Pons (tissue), 1 donor: Measurements from ENCODE around the gene CSH1.
A peak's percentile ranks its signal among the peaks of the same experiment; 100 is the strongest.
"Not testable (repeated sequence)": the region's sequence is repeated elsewhere in the genome, so short reads cannot be mapped to it uniquely, and the experiment has no call there.

Source experiments
- DNase-seq: peaks from one replicate; pipeline ENCODE4 v3.0.0-alpha.2; 2016; ENCODE audit warnings: low spot score

CSH1 gene

GRCh38 chr17:63866625-63867024, 29.7 kb downstream of the CSH1 start:
- not testable (repeated sequence) for DNase-seq

GRCh38 chr17:63859257-63859656, 37.1 kb downstream of the CSH1 start:
- DNase-seq = no peak

- not testable (repeated sequence) for DNase-seq
These were observed 39.9 kb downstream of the CSH1 start for GRCh38 chr17:63856425-63856824.

- no peak for DNase-seq
These were observed 41.2 kb downstream of the CSH1 start for GRCh38 chr17:63855185-63855584.

- DNase-seq = no peak
These were observed 41.7 kb downstream of the CSH1 start for GRCh38 chr17:63854709-63855108.

GRCh38 chr17:63853260-63853659, 43.1 kb downstream of the CSH1 start:
- DNase-seq = no peak

- no peak for DNase-seq
These were observed 46.0 kb downstream of the CSH1 start for GRCh38 chr17:63850401-63850800.

GRCh38 chr17:63848834-63849689, 47.3 kb downstream of the CSH1 start:
- peak; percentile 86 for DNase-seq

- DNase-seq = no peak
These were observed 48.7 kb downstream of the CSH1 start for GRCh38 chr17:63847525-63848249.

- no peak for DNase-seq
These were observed 50.9 kb downstream of the CSH1 start for GRCh38 chr17:63845509-63845908.
